CD14-positive monocyte (primary cell): ENCODE results near the gene SMYD3. TPM values are rescaled to one million over a fixed set of nuclear protein-coding genes. Genes with fewer than 3 reads are reported as not detected.

ENCODE experiments used
- DNase-seq, 3 donors: peaks; one replicate each; pipeline ENCODE4 v3.0.0-alpha.2; 2011 to 2022
- H2AFZ ChIP-seq: 2 replicates; pipeline ENCODE4 v1.6.0; 2012; ENCODE audit warnings: mild to moderate bottlenecking, low read depth, low read length, inconsistent platforms; ENCODE audit not compliant: insufficient read depth, poor library complexity, severe bottlenecking
- H3K27ac ChIP-seq, 2 donors: 1 replicate in 1 of 2; 2 replicates in 1 of 2; pipeline ENCODE4 v1.5.1; 2012 to 2013; ENCODE audit warnings: low read length in 2 of 2, control low read depth in 1 of 2, inconsistent platforms in 1 of 2, low read depth in 1 of 2, mild to moderate bottlenecking in 1 of 2
- H3K27me3 ChIP-seq, 2 donors: one replicate each; pipeline versions ENCODE4 v1.6.0 to v1.6.1; 2011 to 2013; ENCODE audit warnings: low read length in 2 of 2; ENCODE audit not compliant: control insufficient read depth in 2 of 2, insufficient read depth in 2 of 2
- H3K36me3 ChIP-seq, 2 donors: replicated peaks in 1 of 2; 1 replicate in 1 of 2; 2 replicates in 1 of 2; pipeline versions ENCODE4 v1.5.1 to v1.6.1; 2012 to 2013; ENCODE audit warnings: low read length in 2 of 2, control low read depth in 1 of 2, inconsistent platforms in 1 of 2, mild to moderate bottlenecking in 1 of 2; ENCODE audit not compliant: insufficient read depth in 2 of 2, control insufficient read depth in 1 of 2
- H3K4me1 ChIP-seq, 2 donors: 1 replicate in 1 of 2; 2 replicates in 1 of 2; pipeline versions ENCODE4 v1.5.1 to v1.6.1; 2012 to 2013; ENCODE audit warnings: low read length in 2 of 2, control low read depth in 1 of 2, inconsistent platforms in 1 of 2, mild to moderate bottlenecking in 1 of 2, moderate library complexity in 1 of 2; ENCODE audit not compliant: insufficient read depth in 2 of 2, control insufficient read depth in 1 of 2
- H3K4me2 ChIP-seq: replicated peaks from 2 replicates; pipeline ENCODE3; 2012; ENCODE audit warnings: low read length, moderate library complexity, mild to moderate bottlenecking; ENCODE audit not compliant: poor library complexity, severe bottlenecking; ENCODE audit errors: extremely low read depth
- H3K4me3 ChIP-seq, 3 experiments: fragments of 200-600 bp in 1 of 3; sonication (generic) in 1 of 3; replicated peaks in 1 of 3; 1 replicate in 2 of 3; 2 replicates in 1 of 3; pipeline ENCODE4 v1.5.1; 2011 to 2013; ENCODE audit warnings: low read length in 3 of 3, mild to moderate bottlenecking in 3 of 3, control low read depth in 2 of 3, low read depth in 2 of 3, inconsistent platforms in 1 of 3, moderate library complexity in 1 of 3
- H3K79me2 ChIP-seq: 2 replicates; pipeline ENCODE4 v1.6.0; 2012; ENCODE audit warnings: mild to moderate bottlenecking, control low read depth, inconsistent platforms, low read length, moderate library complexity; ENCODE audit not compliant: insufficient read depth
- H3K9ac ChIP-seq: 2 replicates; pipeline ENCODE4 v1.6.0; 2017; ENCODE audit warnings: low read length, mild to moderate bottlenecking; ENCODE audit not compliant: insufficient read depth, poor library complexity, severe bottlenecking
- H3K9me3 ChIP-seq, 2 donors: replicated peaks in 1 of 2; 1 replicate in 1 of 2; 2 replicates in 1 of 2; pipeline versions ENCODE4 v1.5.1 to v1.6.1; 2012 to 2013; ENCODE audit warnings: low read length in 2 of 2, control low read depth in 1 of 2; ENCODE audit not compliant: control insufficient read depth in 1 of 2, insufficient read depth in 1 of 2
- H4K20me1 ChIP-seq: 2 replicates; pipeline ENCODE4 v1.6.0; 2012; ENCODE audit warnings: mild to moderate bottlenecking, low read length, control low read depth, moderate library complexity; ENCODE audit not compliant: insufficient read depth
- H3K27ac Mint-ChIP-seq, 7 donors: one replicate each; pipeline ENCODE4 v1.8.0; 2020; ENCODE audit warnings: mild to moderate bottlenecking in 7 of 7, mixed read lengths in 7 of 7, moderate library complexity in 6 of 7, inconsistent platforms in 2 of 7
- H3K27me3 Mint-ChIP-seq, 3 donors: one replicate each; pipeline ENCODE4 v1.8.0; 2021 to 2022; ENCODE audit warnings: low read depth in 3 of 3, mild to moderate bottlenecking in 3 of 3, mixed read lengths in 3 of 3, moderate library complexity in 3 of 3, inconsistent platforms in 1 of 3
- H3K36me3 Mint-ChIP-seq, 2 donors: one replicate each; pipeline ENCODE4 v1.8.0; 2020; ENCODE audit warnings: mixed read lengths in 2 of 2, inconsistent platforms in 1 of 2, mild to moderate bottlenecking in 1 of 2
- H3K4me1 Mint-ChIP-seq: one replicate; pipeline ENCODE4 v1.8.0; 2020; ENCODE audit warnings: mild to moderate bottlenecking, mixed read lengths
- H3K4me3 Mint-ChIP-seq, 2 donors: one replicate each; pipeline ENCODE4 v1.8.0; 2020; ENCODE audit warnings: mild to moderate bottlenecking in 2 of 2, mixed read lengths in 2 of 2, moderate library complexity in 1 of 2
- H3K9me3 Mint-ChIP-seq, 7 donors: one replicate each; pipeline ENCODE4 v1.8.0; 2020 to 2022; ENCODE audit warnings: mixed read lengths in 7 of 7, mild to moderate bottlenecking in 6 of 7, moderate library complexity in 6 of 7, inconsistent platforms in 2 of 7
- CTCF ChIP-seq: fragments of 200-600 bp; IDR thresholded peaks from one replicate; pipeline ENCODE4 v1.8.0; 2022; ENCODE audit warnings: antibody characterized with exemption, mild to moderate bottlenecking
- WGBS: methylation state at CpG from one replicate; pipeline ENCODE4 v1.1.5; 2013; ENCODE audit warnings: missing lambda C conversion rate; ENCODE audit not compliant: insufficient coverage; 5-methylcytosine and 5-hydroxymethylcytosine counted together
- intact Hi-C, 2 donors: fragments of 100-400 bp; cut with micrococcal nuclease; formaldehyde crosslinking; loops; one replicate each; pipeline versions ENCODE4 v1.15.0 to v1.15.1; 2023
- polyA plus RNA-seq, 3 donors: library from polyadenylated mRNA; depleted of rRNA in 1 of 3; unstranded in 2 of 3; stranded (reverse) in 1 of 3; fragments of 300-500 nt in 2 of 3; fragments of >200 nt in 1 of 3; fragmentation: Illumina TruSeq in 2 of 3; gene quantifications; 1 replicate in 2 of 3; 2 replicates in 1 of 3; pipeline ENCODE4 v1.2.3, GENCODE V29; 2012 to 2021

Gene SMYD3
- polyA plus RNA-seq, 3 donors: 2.7 to 8.4 (median 4.0) TPM

DNA sequence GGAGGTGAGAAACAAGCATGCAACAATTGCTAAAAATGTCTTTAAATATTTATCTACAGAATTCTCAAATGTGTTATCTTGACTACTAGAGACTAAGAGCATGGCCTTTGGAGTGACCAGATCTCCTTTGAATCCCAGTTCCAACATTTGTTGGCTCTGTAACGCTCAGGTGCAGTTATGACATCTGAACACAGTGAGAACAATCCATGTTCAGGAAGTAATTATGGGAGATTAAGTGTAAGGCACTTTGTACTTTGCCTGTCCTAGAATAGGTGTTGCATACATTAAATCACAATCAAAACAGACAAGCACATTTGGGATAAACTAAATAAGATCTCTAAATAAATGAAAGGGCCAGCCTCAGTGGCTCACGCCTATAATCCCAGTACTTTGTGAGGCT lies 454.5 kb downstream of the SMYD3 start:
- Histone ChIP-seq H3K4me3 (no peak overlapping the region), H3K79me2 (no peaks in the 10 kb centered on the region), H3K27ac (no peak overlapping the region), H3K36me3 (no peaks in the 10 kb centered on the region), H4K20me1 (no peaks in the 10 kb centered on the region), H3K27me3 (no peaks in the 10 kb centered on the region), H3K4me2 (no peak overlapping the region), H3K4me1 (no peaks in the 10 kb centered on the region), H3K9ac (no peak overlapping the region), H3K9me3 (no peaks in the 10 kb centered on the region), H2AFZ (no peak overlapping the region)
- no CpG with 5 or more reads among the region's 2 CpGs for WGBS
- no peak for DNase-seq
- no peaks in the 10 kb centered on the region for H3K36me3 Mint-ChIP-seq
- no peaks in the 10 kb centered on the region for H3K4me1 Mint-ChIP-seq
- intact Hi-C loops: no loop called here
- H3K4me3 Mint-ChIP-seq: no peak overlapping the region
- peaks cover 0 to 6% (median 2%) of the 10 kb centered on the region in 7 donors for H3K9me3 Mint-ChIP-seq
- H3K27ac Mint-ChIP-seq: no peak overlapping the region
- H3K27me3 Mint-ChIP-seq: no peaks in the 10 kb centered on the region
- TF ChIP-seq CTCF: no peak

GRCh38 chr1:246051909-246052518 lies 455.1 kb downstream of the SMYD3 start:
- Histone ChIP-seq H3K79me2 (no peaks in the 10 kb centered on the region), H3K4me2 (no peak overlapping the region), H3K27ac (no peak overlapping the region), H2AFZ (no peak overlapping the region), H3K9ac (no peak overlapping the region), H3K36me3 (no peaks in the 10 kb centered on the region), H3K27me3 (no peaks in the 10 kb centered on the region), H3K4me3 (no peak overlapping the region), H3K9me3 (no peaks in the 10 kb centered on the region), H4K20me1 (no peaks in the 10 kb centered on the region), H3K4me1 (no peaks in the 10 kb centered on the region)
- Mint-ChIP-seq H3K4me3 (no peak overlapping the region), H3K27ac (no peak overlapping the region), H3K36me3 (no peaks in the 10 kb centered on the region), H3K27me3 (no peaks in the 10 kb centered on the region), H3K9me3 (peaks cover 0 to 6% (median 2%) of the 10 kb centered on the region in 7 donors), H3K4me1 (no peaks in the 10 kb centered on the region)
- DNase-seq: no peak
- TF ChIP-seq CTCF: no peak
- intact Hi-C loops: no loop called here
- no CpG with 5 or more reads among the region's 4 CpGs for WGBS
